Activated T-cell treated with anti-CD3 and anti-CD28 coated beads, Interleukin-2, amount 50 U/mL, for 4 hours (primary cell): ENCODE measurements around the gene SLC5A10. TPM values are rescaled to one million over a fixed set of nuclear protein-coding genes. Genes with fewer than 3 reads are reported as not detected.
A peak's percentile ranks its signal among the peaks of the same experiment; 100 is the strongest.
"Not testable (repeated sequence)": the region's sequence is repeated elsewhere in the genome, so short reads cannot be mapped to it uniquely, and the experiment has no call there.

Source experiments
- ATAC-seq, 2 donors: fragments of 200-7000 bp; cut with Tn5 transposase; one replicate each; pipeline ENCODE4 v1.10.0; 2021
- DNase-seq: peaks from one replicate; pipeline ENCODE4 v3.0.0-alpha.2; 2020
- H3K27me3 Mint-ChIP-seq: one replicate; pipeline ENCODE4 v1.8.0; 2021; ENCODE audit warnings: low read depth, mixed read lengths
- H3K36me3 Mint-ChIP-seq: one replicate; pipeline ENCODE4 v1.8.0; 2022; ENCODE audit warnings: mixed read lengths; ENCODE audit not compliant: insufficient read depth
- H3K4me1 Mint-ChIP-seq: one replicate; pipeline ENCODE4 v1.8.0; 2021; ENCODE audit warnings: low read depth, mixed read lengths
- H3K4me3 Mint-ChIP-seq: one replicate; pipeline ENCODE4 v1.8.0; 2021; ENCODE audit warnings: mild to moderate bottlenecking, moderate library complexity, mixed read lengths
- H3K9me3 Mint-ChIP-seq: one replicate; pipeline ENCODE4 v1.8.0; 2021; ENCODE audit warnings: mixed read lengths
- total RNA-seq, 3 donors: library from RNA; stranded (reverse); gene quantifications; one replicate each; pipeline ENCODE4 v1.2.1, GENCODE V29; 2021

SLC5A10 gene
- total RNA-seq, 3 donors from 2014 or later, result not detected

- DNase-seq (no peak), ATAC-seq (peak in 1 of 2 donors; percentile 23)
- Mint-ChIP-seq H3K9me3 (no peaks in the 10 kb centered on the region), H3K4me1 (peaks cover 37% of the 10 kb centered on the region), H3K36me3 (no peaks in the 10 kb centered on the region), H3K27me3 (no peaks in the 10 kb centered on the region), H3K4me3 (no peak overlapping the region)
These were observed 3.0 kb downstream of the SLC5A10 start for GRCh38 chr17:18955009-18955408.

- not testable (repeated sequence) for H3K4me3 Mint-ChIP-seq, H3K27me3 Mint-ChIP-seq, H3K9me3 Mint-ChIP-seq, H3K36me3 Mint-ChIP-seq, ATAC-seq, DNase-seq
- peaks cover 43% of the 10 kb centered on the region for H3K4me1 Mint-ChIP-seq
These were observed 4.1 kb downstream of the SLC5A10 start for GRCh38 chr17:18956021-18956420.

GRCh38 chr17:18956581-18956980 is 4.6 kb downstream of the SLC5A10 start:
- no peak for ATAC-seq
- Mint-ChIP-seq H3K4me3 (no peak overlapping the region), H3K9me3 (no peaks in the 10 kb centered on the region), H3K4me1 (peaks cover 46% of the 10 kb centered on the region), H3K36me3 (no peaks in the 10 kb centered on the region), H3K27me3 (no peaks in the 10 kb centered on the region)
- no peak for DNase-seq

- H3K4me3 Mint-ChIP-seq, result no peak overlapping the region
- peaks cover 54% of the 10 kb centered on the region for H3K4me1 Mint-ChIP-seq
- no peaks in the 10 kb centered on the region for H3K9me3 Mint-ChIP-seq
- no peaks in the 10 kb centered on the region for H3K27me3 Mint-ChIP-seq
- ATAC-seq, result no peak
- no peaks in the 10 kb centered on the region for H3K36me3 Mint-ChIP-seq
- no peak for DNase-seq
These were observed 5.9 kb downstream of the SLC5A10 start for GRCh38 chr17:18957831-18958230.

- ATAC-seq (no peak), DNase-seq (no peak)
- no peaks in the 10 kb centered on the region for H3K36me3 Mint-ChIP-seq
- peaks cover 51% of the 10 kb centered on the region for H3K4me1 Mint-ChIP-seq
- no peak overlapping the region for H3K4me3 Mint-ChIP-seq
- no peaks in the 10 kb centered on the region for H3K9me3 Mint-ChIP-seq
- no peaks in the 10 kb centered on the region for H3K27me3 Mint-ChIP-seq
These were observed 6.6 kb downstream of the SLC5A10 start for GRCh38 chr17:18958611-18959010.

GRCh38 chr17:18959071-18959844 is 7.3 kb downstream of the SLC5A10 start:
- DNase-seq (no peak), ATAC-seq (no peak)
- Mint-ChIP-seq H3K9me3 (no peaks in the 10 kb centered on the region), H3K36me3 (no peaks in the 10 kb centered on the region), H3K4me1 (peaks cover 46% of the 10 kb centered on the region), H3K4me3 (no peak overlapping the region), H3K27me3 (no peaks in the 10 kb centered on the region)

GRCh38 chr17:18959845-18960240 is 7.9 kb downstream of the SLC5A10 start:
- Mint-ChIP-seq H3K9me3 (no peaks in the 10 kb centered on the region), H3K27me3 (no peaks in the 10 kb centered on the region), H3K36me3 (no peaks in the 10 kb centered on the region), H3K4me1 (peaks cover 40% of the 10 kb centered on the region), H3K4me3 (no peak overlapping the region)
- ATAC-seq, result no peak
- no peak for DNase-seq

- Mint-ChIP-seq H3K27me3 (no peaks in the 10 kb centered on the region), H3K36me3 (no peaks in the 10 kb centered on the region), H3K4me1 (peaks cover 37% of the 10 kb centered on the region), H3K9me3 (no peaks in the 10 kb centered on the region), H3K4me3 (no peak overlapping the region)
- no peak for DNase-seq
- ATAC-seq, result no peak
These were observed 8.3 kb downstream of the SLC5A10 start for GRCh38 chr17:18960241-18960665.

GRCh38 chr17:18960803-18961511 is 9.0 kb downstream of the SLC5A10 start:
- Mint-ChIP-seq H3K27me3 (no peaks in the 10 kb centered on the region), H3K36me3 (no peaks in the 10 kb centered on the region), H3K4me3 (no peak overlapping the region), H3K9me3 (no peaks in the 10 kb centered on the region), H3K4me1 (peaks cover 31% of the 10 kb centered on the region)
- ATAC-seq (peak; percentile 85 to 88), DNase-seq (peak; percentile 82)

GRCh38 chr17:18961634-18962493 is 9.9 kb downstream of the SLC5A10 start:
- peak; percentile 64 for ATAC-seq
- H3K36me3 Mint-ChIP-seq, result no peaks in the 10 kb centered on the region
- no peak overlapping the region for H3K4me3 Mint-ChIP-seq
- H3K4me1 Mint-ChIP-seq, result peaks cover 25% of the 10 kb centered on the region
- DNase-seq, result no peak
- H3K9me3 Mint-ChIP-seq, result no peaks in the 10 kb centered on the region
- H3K27me3 Mint-ChIP-seq, result no peaks in the 10 kb centered on the region

GRCh38 chr17:18962494-18962815 is 10.5 kb downstream of the SLC5A10 start:
- H3K27me3 Mint-ChIP-seq, result no peaks in the 10 kb centered on the region
- ATAC-seq, result no peak
- no peaks in the 10 kb centered on the region for H3K9me3 Mint-ChIP-seq
- DNase-seq, result no peak
- peaks cover 24% of the 10 kb centered on the region for H3K4me1 Mint-ChIP-seq
- no peak overlapping the region for H3K4me3 Mint-ChIP-seq
- no peaks in the 10 kb centered on the region for H3K36me3 Mint-ChIP-seq

GRCh38 chr17:18963126-18964017 is 11.4 kb downstream of the SLC5A10 start:
- Mint-ChIP-seq H3K4me3 (no peak overlapping the region), H3K36me3 (no peaks in the 10 kb centered on the region), H3K4me1 (peaks cover 19% of the 10 kb centered on the region), H3K27me3 (no peaks in the 10 kb centered on the region), H3K9me3 (no peaks in the 10 kb centered on the region)
- ATAC-seq (no peak), DNase-seq (no peak)

GRCh38 chr17:18964018-18964351 is 12.0 kb downstream of the SLC5A10 start:
- Mint-ChIP-seq H3K4me3 (no peak overlapping the region), H3K9me3 (no peaks in the 10 kb centered on the region), H3K27me3 (no peaks in the 10 kb centered on the region), H3K36me3 (no peaks in the 10 kb centered on the region), H3K4me1 (peaks cover 19% of the 10 kb centered on the region)
- DNase-seq (no peak), ATAC-seq (no peak)

GRCh38 chr17:18964550-18964949 is 12.6 kb downstream of the SLC5A10 start:
- no peaks in the 10 kb centered on the region for H3K27me3 Mint-ChIP-seq
- H3K9me3 Mint-ChIP-seq, result no peaks in the 10 kb centered on the region
- no peak for DNase-seq
- peaks cover 19% of the 10 kb centered on the region for H3K4me1 Mint-ChIP-seq
- no peaks in the 10 kb centered on the region for H3K36me3 Mint-ChIP-seq
- ATAC-seq, result no peak
- no peak overlapping the region for H3K4me3 Mint-ChIP-seq
